Bone marrow (tissue), 2 donors: ENCODE results near the gene TTC16.

Source experiments
- DNase-seq, 2 donors: peaks; one replicate each; lab custom pipeline; 2025; lab: John Stamatoyannopoulos, UW

The TTC16 gene

GRCh38 chr9:127698985-127699670, 16.8 kb upstream of the TTC16 start:
- DNase-seq, result peak; percentile 62 to 69

DNA sequence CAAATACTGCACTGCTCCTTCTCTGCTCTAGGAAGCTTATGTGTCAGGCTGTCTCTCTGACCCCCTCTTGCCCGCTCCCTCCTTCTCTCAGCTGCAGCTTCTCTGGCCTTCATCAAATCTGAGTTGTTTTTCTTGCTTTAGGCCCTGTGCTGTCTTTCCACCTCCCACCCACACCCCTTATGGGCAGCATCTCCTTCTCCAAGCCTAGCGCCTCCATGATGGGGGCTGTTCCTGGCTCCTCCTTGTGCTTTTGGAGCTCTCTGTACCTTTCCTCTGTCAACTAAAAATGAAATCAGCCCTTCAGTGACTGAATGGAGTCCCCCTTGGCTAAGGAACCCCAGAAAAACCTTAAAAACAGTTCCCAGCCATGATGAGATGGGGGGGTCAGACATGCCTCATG, 15.7 kb upstream of the TTC16 start:
- no peak for DNase-seq

GRCh38 chr9:127700594-127701255, 15.2 kb upstream of the TTC16 start:
- no peak for DNase-seq

- DNase-seq, result no peak
Measured at GRCh38 chr9:127703289-127703946, 12.5 kb upstream of the TTC16 start.

DNA sequence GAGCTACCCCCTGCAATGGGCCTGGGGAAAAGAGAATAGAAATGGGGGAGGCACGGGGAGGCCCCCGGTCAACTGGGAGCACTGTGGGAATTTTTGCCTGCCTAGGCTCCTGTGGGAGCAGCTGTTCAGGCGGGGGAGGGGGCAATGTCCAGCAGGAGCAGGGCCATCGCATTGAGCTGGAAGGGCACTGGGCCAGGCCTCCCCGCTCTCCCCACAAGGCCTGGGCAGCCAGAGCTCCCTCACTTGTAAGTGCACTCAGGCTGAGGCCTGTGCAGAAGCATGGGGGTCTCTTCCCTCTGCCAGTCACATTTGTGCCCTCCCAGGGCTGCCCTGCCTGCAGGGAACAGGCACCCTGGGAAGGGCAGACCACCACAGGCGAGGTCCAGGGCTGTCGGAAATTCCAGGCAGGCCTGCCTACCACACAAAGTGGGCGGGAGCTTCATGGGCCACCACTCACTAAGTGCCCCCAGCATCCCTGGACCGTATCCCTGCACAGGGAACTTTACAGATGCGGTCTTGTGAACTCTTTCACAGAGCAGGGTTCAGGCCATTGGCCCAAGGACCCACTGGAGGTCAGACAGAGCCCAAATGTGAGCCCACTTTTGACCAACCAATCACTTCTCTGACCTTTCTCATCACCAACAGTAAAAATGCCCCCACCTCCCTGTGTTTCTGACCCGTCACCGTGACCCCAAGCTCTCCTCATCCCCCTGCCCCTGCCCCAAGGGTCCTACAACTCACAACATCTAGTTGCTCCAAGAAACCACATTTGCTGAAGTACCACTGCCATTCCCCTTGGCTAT, 10.1 kb upstream of the TTC16 start:
- DNase-seq, result no peak

DNA sequence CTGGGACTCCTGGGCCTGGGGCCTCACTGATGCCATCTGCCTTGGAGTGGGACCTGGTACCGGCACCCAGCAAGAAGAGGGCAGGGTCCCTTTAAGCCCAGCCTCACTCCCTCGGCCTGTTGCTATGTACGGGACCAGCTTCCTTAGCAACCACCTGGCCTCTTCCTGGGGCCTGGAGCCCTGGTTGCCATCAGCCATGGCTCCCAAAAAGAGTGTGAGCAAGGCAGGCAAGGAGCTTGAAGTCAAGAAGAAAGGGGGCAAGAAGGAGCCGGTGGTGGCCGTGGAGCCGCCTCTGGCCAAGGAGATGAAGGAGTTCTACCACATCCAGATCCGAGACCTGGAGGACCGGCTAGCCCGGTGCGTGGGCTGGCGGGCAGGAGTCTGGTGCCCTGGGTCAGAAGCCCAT, 9.0 kb upstream of the TTC16 start, which contains the start of gene CFAP157:
CFAP157 (plus strand) TSS at position 153 of the 406 bp plus-strand sequence; CDS start at position 197, 44 bp downstream.
- DNase-seq, result no peak

GRCh38 chr9:127707766-127708165, 8.1 kb upstream of the TTC16 start:
- no peak for DNase-seq

DNA sequence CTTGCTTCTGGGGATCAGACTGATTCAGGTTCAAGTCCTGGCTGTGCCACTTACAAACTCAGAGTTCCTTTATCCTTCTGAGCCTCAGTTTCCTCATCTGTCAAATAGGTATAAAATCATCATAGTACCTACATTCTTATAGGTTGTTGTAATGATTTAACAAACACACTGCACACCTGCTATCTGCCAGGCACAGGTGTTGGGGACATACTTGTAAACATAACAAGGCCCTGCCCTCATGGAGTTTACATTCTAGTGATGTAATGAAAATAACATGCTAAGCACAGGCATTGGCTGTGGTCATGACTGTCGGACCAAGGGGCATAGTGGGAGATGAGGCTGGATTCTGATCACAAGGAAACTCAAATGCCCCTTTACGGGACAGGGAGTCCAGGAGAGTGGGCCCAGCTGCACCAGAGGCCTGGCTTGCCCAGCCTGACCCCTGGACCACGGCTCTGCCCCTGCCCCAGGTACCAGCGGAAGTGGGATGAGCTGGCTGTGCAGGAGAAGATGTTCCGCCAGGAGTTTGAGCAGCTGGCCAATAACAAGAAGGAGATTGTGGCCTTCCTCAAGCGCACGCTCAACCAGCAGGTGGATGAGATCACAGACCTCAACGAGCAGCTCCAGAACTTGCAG, 6.8 kb upstream of the TTC16 start:
- no peak for DNase-seq

DNA sequence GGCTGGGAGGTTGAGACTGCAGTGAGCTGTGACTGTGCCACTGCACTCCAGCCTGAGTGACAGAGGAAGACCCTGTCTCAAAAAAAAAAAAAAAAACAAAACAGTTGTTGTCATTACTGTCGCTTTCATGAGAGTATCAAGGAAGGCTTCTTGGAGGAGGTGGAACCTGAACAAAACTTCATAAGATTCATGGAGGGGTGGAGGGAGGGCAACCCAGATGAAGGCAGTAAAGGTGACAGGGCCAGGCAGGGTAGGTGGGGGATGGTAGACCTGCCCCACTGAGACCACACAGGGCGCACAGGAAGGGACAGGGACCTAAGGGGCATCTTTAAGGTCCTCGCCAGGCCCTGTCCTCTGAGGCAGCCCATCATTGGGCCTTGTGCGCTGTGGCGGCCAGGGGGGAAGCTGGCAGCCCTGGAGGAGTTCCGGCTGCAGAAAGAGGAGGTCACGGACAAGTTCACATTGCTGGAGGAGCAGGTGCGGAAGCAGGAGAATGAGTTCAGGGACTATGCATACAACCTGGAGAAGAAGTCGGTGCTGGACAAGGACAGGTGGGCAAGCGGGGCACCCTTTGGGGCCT, 5.6 kb upstream of the TTC16 start:
- DNase-seq, result no peak

GRCh38 chr9:127711226-127711701, 4.6 kb upstream of the TTC16 start:
- DNase-seq, result no peak

DNA sequence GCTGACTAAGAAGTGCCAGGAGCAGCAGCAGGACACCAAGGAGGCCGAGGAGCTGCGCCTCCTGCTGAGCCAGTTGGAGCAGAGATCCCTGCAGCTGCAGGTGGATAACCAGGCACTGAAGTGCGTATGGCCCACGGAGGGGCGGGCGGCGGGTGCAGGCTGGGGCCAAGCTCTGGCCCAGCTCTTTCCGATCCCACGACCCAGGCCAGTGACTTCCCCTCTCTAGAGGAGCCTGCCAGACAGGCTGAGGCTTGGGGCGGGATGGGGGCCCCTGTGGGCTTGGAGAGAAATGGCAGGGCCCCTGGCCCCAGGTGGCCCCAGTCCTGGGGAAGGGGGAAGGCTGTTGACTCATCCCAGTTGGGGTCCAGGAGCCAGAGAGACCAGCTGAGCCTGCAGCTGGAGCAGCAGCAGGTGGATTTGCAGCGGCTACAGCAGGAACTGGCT, 4.0 kb upstream of the TTC16 start:
- DNase-seq, result no peak

DNA sequence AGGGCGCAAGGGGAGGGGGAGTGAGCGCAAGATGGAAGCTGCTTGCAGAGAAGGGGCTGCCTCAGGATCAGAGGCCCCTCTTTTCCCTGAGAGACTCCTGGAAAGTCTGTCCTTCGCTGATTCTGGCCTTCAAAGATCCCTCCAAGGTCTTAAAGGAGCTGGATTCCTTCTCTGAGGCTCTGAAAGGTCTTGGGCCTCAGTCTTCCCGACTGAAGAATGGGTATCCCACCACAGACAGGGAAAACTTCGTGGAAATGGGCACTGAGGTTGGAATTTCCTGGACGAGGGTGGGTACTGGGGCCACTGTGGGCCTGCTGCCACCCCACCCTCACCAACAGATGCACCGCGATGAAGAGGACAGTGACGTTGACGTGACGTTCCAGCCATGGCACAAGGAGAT, 3.5 kb upstream of the TTC16 start:
- DNase-seq, result no peak

GRCh38 chr9:127712867-127713266, 3.0 kb upstream of the TTC16 start:
- DNase-seq, result no peak

- no peak for DNase-seq
Measured at GRCh38 chr9:127714020-127714750, 1.7 kb upstream of the TTC16 start.

GRCh38 chr9:127714951-127715469, 869 bp upstream of the TTC16 start:
- DNase-seq, result no peak

GRCh38 chr9:127716412-127716811, 533 bp downstream of the TTC16 start:
- no peak for DNase-seq

DNA sequence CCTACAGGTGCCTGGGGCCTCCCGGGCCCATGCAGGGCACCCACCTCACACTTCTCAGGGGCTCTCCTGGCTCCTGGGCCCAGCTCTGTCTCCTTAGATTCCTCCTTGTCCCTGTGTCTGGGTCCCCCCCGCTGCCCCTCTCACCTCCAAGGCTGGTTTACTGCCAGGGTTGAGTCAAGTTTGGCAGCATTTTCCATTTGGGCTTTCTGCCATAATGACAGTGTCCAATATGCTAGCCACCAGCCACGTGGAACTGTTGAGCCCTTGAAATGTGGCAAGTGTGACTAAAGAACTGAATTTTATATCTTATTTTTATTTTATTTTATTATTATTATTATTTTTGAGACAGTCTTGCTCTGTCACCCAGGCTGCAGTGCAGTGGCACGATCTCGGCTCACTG, 1.9 kb downstream of the TTC16 start:
- DNase-seq, result no peak

DNA sequence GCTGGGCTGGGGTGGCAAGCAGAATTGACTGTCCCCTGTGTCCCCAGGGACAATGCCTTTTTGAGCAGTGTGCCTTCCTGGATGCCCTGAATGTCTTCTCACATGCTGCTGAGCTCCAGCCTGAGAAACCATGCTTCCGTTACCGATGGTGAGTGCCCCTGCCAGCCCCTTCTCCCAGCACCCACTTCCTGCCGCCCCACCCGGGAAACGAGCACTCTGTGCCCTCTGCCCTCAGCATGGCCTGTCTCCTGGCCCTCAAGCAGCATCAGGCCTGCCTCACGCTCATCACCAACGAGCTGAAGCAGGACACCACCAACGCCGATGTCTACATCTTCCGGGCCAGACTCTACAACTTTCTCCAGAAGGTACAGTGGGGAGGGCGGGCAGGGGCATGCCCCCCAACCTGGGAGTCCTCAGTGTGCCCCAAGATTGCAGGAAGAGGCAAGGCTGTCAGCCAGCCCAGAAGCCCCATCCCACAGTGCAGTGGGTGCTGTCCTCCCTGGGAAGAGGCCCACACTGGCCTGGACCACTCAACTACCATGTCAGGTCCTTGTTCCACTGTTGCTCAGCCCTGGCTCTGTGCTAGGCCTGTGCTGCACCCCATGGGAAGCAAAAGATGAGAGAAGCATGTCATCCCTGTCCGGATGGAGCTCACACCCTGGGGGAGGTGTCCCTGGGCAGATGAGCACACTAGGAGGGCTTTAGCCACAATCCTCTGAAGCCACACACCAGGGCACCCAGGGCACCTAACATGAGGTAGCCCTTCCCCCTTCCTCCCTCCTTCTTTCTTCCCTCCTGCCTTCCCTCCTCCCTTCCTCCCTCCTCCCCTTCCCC, 4.4 kb downstream of the TTC16 start:
- DNase-seq, result no peak

GRCh38 chr9:127720865-127721227, 5.0 kb downstream of the TTC16 start:
- no peak for DNase-seq
